ENCODE results near the gene CEP85L. TPM values are rescaled to one million over a fixed set of nuclear protein-coding genes. Genes with fewer than 3 reads are reported as not detected.

Gene CEP85L
- total and polyA plus RNA-seq, 2 of the 13 experiments (the other 11 are each of a cell fraction or from before 2014, with no cell fraction given): 0.44 to 1.7 TPM

DNA sequence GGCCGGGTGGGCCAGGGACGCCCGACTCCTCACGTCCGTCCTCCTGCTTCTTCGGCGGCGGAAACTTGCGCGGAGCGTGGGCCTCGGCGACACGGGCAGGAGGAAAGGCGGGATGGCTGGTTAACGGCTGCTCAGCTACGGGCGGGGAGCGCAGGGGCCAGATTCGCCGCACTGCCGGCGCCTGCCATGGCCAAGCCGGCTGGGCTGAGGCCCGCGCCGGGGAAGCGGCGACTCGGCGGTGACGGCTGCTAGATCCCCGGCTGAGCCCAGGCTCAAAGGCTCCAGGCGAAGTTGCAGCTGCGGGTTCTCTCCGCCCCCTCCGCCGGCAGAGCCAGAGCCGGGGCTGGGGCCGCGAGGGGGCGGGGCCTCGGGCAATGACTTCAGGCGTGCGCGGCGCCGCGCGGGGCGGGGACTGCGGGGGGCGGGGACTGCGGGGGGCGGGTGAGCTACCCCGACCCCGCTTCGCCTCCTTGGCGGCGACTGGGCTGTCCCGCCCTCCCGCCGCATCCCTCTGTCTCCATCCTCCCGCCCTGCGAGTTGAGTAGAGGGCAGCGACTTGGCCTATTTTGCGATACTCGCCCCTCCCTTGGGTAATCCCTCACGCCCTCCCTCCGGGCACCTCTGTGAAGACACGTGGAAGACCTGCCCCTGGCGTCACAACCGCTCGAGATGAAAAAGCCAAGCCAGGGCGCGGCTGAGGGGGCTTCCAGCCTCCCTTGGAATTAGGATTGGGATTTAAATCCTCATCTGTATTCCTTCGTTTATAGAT is at the start of gene CEP85L (continued):
- no peak for TF ChIP-seq ZBTB26 (CRISPR knock-in tag; IDR thresholded peaks at IDR 0.05; ENCODE audit: borderline replicate concordance)
- 0 out of 2 replicates have a peak, but pooled peaks have one; percentile 42 for TF ChIP-seq SALL2 (CRISPR knock-in tag; IDR thresholded peaks at IDR 0.05)
- no peak for TF ChIP-seq ZNF30 (CRISPR knock-in tag; IDR thresholded peaks at IDR 0.05)
- no peak for TF ChIP-seq MAFF (IDR thresholded peaks at IDR 0.05; ENCODE audit: low read depth, low read length)
- 0 out of 2 replicates have a peak, but pooled peaks have one; percentile 40 for TF ChIP-seq DMAP1 (CRISPR knock-in tag; IDR thresholded peaks at IDR 0.05)
- peak; percentile 24; the same call in 1 of the 2 replicates for TF ChIP-seq MED13 (CRISPR knock-in tag; IDR thresholded peaks at IDR 0.05)
- TF ChIP-seq RBM22 (optimal IDR thresholded peaks at IDR 0.05; ENCODE audit: low read length): no peak
- TF ChIP-seq KMT2A (CRISPR knock-in tag; IDR thresholded peaks at IDR 0.05): peak; percentile 52; the same call in 1 of the 2 replicates
- TF ChIP-seq MNT (IDR thresholded peaks at IDR 0.05): no peak
- TF ChIP-seq KAT8 (CRISPR knock-in tag; IDR thresholded peaks at IDR 0.05): no peak
- TF ChIP-seq, protein P1, sequence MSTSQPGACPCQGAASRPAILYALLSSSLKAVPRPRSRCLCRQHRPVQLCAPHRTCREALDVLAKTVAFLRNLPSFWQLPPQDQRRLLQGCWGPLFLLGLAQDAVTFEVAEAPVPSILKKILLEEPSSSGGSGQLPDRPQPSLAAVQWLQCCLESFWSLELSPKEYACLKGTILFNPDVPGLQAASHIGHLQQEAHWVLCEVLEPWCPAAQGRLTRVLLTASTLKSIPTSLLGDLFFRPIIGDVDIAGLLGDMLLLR (CRISPR knock-in tag; IDR thresholded peaks at IDR 0.05): no peak; the same call in 1 of the 2 replicates
- TF ChIP-seq, protein P2, sequence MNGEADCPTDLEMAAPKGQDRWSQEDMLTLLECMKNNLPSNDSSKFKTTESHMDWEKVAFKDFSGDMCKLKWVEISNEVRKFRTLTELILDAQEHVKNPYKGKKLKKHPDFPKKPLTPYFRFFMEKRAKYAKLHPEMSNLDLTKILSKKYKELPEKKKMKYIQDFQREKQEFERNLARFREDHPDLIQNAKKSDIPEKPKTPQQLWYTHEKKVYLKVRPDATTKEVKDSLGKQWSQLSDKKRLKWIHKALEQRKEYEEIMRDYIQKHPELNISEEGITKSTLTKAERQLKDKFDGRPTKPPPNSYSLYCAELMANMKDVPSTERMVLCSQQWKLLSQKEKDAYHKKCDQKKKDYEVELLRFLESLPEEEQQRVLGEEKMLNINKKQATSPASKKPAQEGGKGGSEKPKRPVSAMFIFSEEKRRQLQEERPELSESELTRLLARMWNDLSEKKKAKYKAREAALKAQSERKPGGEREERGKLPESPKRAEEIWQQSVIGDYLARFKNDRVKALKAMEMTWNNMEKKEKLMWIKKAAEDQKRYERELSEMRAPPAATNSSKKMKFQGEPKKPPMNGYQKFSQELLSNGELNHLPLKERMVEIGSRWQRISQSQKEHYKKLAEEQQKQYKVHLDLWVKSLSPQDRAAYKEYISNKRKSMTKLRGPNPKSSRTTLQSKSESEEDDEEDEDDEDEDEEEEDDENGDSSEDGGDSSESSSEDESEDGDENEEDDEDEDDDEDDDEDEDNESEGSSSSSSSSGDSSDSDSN (CRISPR knock-in tag; IDR thresholded peaks at IDR 0.05): peak; percentile 99
- TF ChIP-seq, protein P3, sequence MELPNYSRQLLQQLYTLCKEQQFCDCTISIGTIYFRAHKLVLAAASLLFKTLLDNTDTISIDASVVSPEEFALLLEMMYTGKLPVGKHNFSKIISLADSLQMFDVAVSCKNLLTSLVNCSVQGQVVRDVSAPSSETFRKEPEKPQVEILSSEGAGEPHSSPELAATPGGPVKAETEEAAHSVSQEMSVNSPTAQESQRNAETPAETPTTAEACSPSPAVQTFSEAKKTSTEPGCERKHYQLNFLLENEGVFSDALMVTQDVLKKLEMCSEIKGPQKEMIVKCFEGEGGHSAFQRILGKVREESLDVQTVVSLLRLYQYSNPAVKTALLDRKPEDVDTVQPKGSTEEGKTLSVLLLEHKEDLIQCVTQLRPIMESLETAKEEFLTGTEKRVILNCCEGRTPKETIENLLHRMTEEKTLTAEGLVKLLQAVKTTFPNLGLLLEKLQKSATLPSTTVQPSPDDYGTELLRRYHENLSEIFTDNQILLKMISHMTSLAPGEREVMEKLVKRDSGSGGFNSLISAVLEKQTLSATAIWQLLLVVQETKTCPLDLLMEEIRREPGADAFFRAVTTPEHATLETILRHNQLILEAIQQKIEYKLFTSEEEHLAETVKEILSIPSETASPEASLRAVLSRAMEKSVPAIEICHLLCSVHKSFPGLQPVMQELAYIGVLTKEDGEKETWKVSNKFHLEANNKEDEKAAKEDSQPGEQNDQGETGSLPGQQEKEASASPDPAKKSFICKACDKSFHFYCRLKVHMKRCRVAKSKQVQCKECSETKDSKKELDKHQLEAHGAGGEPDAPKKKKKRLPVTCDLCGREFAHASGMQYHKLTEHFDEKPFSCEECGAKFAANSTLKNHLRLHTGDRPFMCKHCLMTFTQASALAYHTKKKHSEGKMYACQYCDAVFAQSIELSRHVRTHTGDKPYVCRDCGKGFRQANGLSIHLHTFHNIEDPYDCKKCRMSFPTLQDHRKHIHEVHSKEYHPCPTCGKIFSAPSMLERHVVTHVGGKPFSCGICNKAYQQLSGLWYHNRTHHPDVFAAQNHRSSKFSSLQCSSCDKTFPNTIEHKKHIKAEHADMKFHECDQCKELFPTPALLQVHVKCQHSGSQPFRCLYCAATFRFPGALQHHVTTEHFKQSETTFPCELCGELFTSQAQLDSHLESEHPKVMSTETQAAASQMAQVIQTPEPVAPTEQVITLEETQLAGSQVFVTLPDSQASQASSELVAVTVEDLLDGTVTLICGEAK (IDR thresholded peaks at IDR 0.05): no peak
- TF ChIP-seq, protein P3 (CRISPR knock-in tag; IDR thresholded peaks at IDR 0.05): peak; percentile 31; the same call in 1 of the 2 replicates

Measured in HepG2 (cell line).